ENCODE results near the gene CAPN8.

GRCh38 chr1:223712850-223713474, 47.5 kb upstream of the CAPN8 start:
- TF ChIP-seq POLR2A (IDR thresholded peaks at IDR 0.05) (no peak), EP300 (IDR thresholded peaks at IDR 0.05) (no peak)
